Measurements from ENCODE around the gene AKR1B1. TPM values are rescaled to one million over a fixed set of nuclear protein-coding genes. Genes with fewer than 3 reads are reported as not detected.
"Not testable (repeated sequence)": the region's sequence is repeated elsewhere in the genome, so short reads cannot be mapped to it uniquely, and the experiment has no call there.

Gene AKR1B1
- total RNA-seq, 4 donors from 2014 or later: 8.6 to 22.4 (median 13.1) TPM

GRCh38 chr7:134500406-134500805 lies 41.5 kb upstream of the AKR1B1 start:
- WGBS, 2 donors: 76 to 81% methylated on average over 2 of the region's 2 CpGs
- DNase-seq (ENCODE audit: low spot score in 2 of 2): no peak
- intact Hi-C loops (cut with DNase I; ENCODE audit: low total_unique reads): no loop called here
- H3K4me3 ChIP-seq (ENCODE audit: low read depth, poor library complexity, severe bottlenecking): no peak overlapping the region
- no peak for TF ChIP-seq POLR2A (IDR thresholded peaks at IDR 0.05)
- TF ChIP-seq CTCF (IDR thresholded peaks at IDR 0.05): no peak

DNA sequence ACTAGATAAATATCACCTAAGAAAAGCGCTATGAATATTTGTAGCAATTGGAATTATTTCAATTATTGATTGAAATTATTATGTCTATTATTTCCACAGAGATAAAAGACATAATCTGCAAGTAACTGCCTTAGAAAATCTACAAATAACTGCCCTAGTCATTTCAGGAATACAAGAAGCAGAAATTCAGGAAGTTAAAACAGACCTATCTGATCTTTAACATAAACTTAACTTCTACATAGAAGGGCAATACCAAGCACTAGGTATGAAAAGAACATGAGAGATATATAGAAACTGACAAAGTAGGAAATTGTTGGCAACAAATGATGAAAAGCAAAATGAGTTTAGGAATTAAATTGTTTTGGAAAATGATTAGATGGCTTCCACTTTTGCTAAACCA lies 36.6 kb upstream of the AKR1B1 start:
- TF ChIP-seq POLR2A (IDR thresholded peaks at IDR 0.05): no peak
- no peak for TF ChIP-seq CTCF (IDR thresholded peaks at IDR 0.05)
- intact Hi-C loops (cut with DNase I; ENCODE audit: low total_unique reads): no loop called here
- DNase-seq (ENCODE audit: low spot score in 2 of 2): no peak
- H3K4me3 ChIP-seq (ENCODE audit: low read depth, poor library complexity, severe bottlenecking): no peak overlapping the region
- WGBS, 2 donors: 87 to 89% methylated on average over 1 of the region's 1 CpG

DNA sequence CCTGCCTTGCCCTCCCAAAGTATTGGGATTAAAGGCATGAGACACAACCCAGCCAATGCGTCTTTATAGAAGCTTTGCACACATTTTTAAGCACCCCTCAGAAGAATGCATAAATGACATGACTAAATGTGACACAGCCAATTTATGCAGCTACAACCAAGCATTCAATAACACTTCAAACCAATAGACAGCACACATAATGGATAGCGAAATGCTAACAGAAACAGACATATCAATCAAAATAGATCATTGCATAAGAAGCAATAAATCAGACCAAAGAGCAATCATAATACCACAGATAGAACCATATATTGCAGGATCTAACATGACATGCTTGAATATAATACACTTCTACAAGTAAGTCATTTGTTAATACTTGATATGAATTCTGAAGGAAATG lies 34.2 kb upstream of the AKR1B1 start:
- WGBS, 2 donors: 64 to 65% methylated on average over 2 of the region's 2 CpGs
- no peak for DNase-seq (ENCODE audit: low spot score in 2 of 2)
- no peak overlapping the region for H3K4me3 ChIP-seq (ENCODE audit: low read depth, poor library complexity, severe bottlenecking)
- TF ChIP-seq POLR2A (IDR thresholded peaks at IDR 0.05) (no peak), CTCF (IDR thresholded peaks at IDR 0.05) (no peak)
- intact Hi-C loops (cut with DNase I; ENCODE audit: low total_unique reads): no loop called here

- 66 to 73% methylated on average over 4 of the region's 4 CpGs for WGBS, 2 donors
- H3K4me3 ChIP-seq (ENCODE audit: low read depth, poor library complexity, severe bottlenecking); DNase-seq (ENCODE audit: low spot score in 2 of 2); intact Hi-C loops (cut with DNase I; ENCODE audit: low total_unique reads): not testable (repeated sequence)
Measured at GRCh38 chr7:134487721-134488120, 28.8 kb upstream of the AKR1B1 start.

- TF ChIP-seq CTCF (IDR thresholded peaks at IDR 0.05) (no peak), POLR2A (IDR thresholded peaks at IDR 0.05) (no peak)
- DNase-seq (ENCODE audit: low spot score in 2 of 2): no peak
- WGBS, 2 donors: 83 to 92% methylated on average over 6 of the region's 6 CpGs
- H3K4me3 ChIP-seq (ENCODE audit: low read depth, poor library complexity, severe bottlenecking): no peak overlapping the region
- intact Hi-C loops (cut with DNase I; ENCODE audit: low total_unique reads): no loop called here
Measured at GRCh38 chr7:134485203-134485602, 26.3 kb upstream of the AKR1B1 start.

DNA sequence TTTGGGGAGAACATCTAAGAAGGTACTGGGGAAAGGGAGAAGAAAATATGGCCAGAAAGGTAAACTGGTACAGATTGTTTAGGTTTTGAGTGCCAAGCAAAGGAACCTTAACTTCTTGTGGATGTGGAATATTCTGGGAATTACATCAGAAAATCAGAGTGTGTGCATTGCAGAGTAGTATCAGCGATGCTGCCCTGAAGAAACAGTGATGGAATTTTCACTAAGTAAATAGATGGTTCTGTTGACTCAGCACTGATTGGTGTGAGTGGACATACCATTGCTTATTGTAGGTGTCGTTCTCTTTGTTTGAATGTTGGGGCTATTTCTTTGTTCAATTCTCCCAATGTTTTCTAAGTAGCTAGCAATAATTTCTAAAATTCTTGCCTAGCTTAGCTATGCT lies 24.4 kb upstream of the AKR1B1 start:
- DNase-seq (ENCODE audit: low spot score in 2 of 2): no peak
- intact Hi-C loops (cut with DNase I; ENCODE audit: low total_unique reads): no loop called here
- WGBS, 2 donors: 93 to 100% methylated on average over 2 of the region's 2 CpGs
- H3K4me3 ChIP-seq (ENCODE audit: low read depth, poor library complexity, severe bottlenecking): no peak overlapping the region
- TF ChIP-seq POLR2A (IDR thresholded peaks at IDR 0.05) (no peak), CTCF (IDR thresholded peaks at IDR 0.05) (no peak)

Data from lower leg skin (tissue), 4 donors.